ENCODE measurements around the gene A3GALT2.

DNA sequence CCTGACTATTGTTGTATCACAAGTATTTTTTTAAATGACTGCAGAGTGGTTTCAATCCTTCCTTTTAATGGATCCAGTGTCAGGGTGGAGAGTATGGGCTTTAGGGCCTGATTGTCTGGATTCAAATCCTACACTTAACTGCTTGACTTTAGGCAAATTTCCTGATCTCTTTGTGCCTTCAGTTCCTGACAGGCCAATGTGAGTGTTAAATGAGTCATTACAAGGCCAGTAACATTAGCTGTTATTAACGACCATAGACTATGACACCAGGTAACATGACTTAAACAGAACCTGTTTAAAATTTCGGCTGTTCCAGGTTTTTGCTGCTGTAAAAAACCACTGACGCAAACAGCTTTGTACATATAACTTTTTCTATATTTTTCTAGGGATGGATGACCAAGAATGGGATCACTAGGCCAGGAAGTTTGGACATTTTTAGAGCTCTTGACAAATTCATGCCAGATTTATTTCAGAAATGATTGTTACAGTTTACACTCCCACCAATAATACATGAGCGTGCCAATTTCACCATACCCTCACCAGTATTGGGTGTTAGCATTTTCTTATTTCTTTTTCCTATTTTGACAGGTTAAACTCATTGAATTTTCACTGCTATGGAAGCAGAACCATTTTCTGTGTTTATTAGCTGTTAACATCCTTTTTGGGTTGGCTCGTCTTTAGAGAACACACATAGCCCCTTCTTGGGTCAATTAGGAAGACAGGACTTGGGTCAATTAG lies 53.3 kb downstream of the A3GALT2 start:
- TF ChIP-seq EP300 (IDR thresholded peaks at IDR 0.05) (no peak), POLR2A (IDR thresholded peaks at IDR 0.05) (no peak)
- TF ChIP-seq, protein P1, sequence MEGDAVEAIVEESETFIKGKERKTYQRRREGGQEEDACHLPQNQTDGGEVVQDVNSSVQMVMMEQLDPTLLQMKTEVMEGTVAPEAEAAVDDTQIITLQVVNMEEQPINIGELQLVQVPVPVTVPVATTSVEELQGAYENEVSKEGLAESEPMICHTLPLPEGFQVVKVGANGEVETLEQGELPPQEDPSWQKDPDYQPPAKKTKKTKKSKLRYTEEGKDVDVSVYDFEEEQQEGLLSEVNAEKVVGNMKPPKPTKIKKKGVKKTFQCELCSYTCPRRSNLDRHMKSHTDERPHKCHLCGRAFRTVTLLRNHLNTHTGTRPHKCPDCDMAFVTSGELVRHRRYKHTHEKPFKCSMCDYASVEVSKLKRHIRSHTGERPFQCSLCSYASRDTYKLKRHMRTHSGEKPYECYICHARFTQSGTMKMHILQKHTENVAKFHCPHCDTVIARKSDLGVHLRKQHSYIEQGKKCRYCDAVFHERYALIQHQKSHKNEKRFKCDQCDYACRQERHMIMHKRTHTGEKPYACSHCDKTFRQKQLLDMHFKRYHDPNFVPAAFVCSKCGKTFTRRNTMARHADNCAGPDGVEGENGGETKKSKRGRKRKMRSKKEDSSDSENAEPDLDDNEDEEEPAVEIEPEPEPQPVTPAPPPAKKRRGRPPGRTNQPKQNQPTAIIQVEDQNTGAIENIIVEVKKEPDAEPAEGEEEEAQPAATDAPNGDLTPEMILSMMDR (IDR thresholded peaks at IDR 0.05): no peak

All from ovary (tissue), 3 donors.